Measurements from ENCODE around the gene GLIPR2.

DNA sequence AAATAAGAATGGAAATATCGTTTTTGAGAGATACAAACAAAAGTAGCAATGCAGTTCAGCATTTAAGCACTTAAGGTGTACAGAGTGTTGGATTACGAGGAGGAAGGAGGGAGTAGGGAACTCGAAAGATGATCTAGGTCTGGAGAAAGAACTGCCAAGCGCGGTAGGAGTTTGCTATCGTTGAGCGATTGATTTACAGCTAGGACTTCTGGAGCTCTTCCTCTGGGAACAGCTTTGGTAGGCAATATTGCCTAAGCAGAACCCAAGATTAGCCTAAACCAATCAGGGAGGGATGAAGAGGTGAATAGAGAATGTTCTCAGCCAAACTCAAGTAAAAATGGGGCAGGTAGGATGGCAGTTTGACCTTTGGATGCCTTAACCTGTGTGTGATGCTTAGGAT lies 55.2 kb downstream of the GLIPR2 start:
- TF ChIP-seq ZFP1 (CRISPR knock-in tag; IDR thresholded peaks at IDR 0.05), result no peak
- TF ChIP-seq RAD21 (CRISPR knock-in tag; IDR thresholded peaks at IDR 0.05), result no peak
- no peak for TF ChIP-seq ATF7 (IDR thresholded peaks at IDR 0.05)
- TF ChIP-seq ATF7 (CRISPR knock-in tag; IDR thresholded peaks at IDR 0.05), result no peak
- TF ChIP-seq, protein P1, sequence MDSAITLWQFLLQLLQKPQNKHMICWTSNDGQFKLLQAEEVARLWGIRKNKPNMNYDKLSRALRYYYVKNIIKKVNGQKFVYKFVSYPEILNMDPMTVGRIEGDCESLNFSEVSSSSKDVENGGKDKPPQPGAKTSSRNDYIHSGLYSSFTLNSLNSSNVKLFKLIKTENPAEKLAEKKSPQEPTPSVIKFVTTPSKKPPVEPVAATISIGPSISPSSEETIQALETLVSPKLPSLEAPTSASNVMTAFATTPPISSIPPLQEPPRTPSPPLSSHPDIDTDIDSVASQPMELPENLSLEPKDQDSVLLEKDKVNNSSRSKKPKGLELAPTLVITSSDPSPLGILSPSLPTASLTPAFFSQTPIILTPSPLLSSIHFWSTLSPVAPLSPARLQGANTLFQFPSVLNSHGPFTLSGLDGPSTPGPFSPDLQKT (CRISPR knock-in tag; IDR thresholded peaks at IDR 0.05; ENCODE audit: borderline replicate concordance), result no peak
- no peak for TF ChIP-seq ZNF501 (CRISPR knock-in tag; IDR thresholded peaks at IDR 0.05)
- TF ChIP-seq, protein P2, sequence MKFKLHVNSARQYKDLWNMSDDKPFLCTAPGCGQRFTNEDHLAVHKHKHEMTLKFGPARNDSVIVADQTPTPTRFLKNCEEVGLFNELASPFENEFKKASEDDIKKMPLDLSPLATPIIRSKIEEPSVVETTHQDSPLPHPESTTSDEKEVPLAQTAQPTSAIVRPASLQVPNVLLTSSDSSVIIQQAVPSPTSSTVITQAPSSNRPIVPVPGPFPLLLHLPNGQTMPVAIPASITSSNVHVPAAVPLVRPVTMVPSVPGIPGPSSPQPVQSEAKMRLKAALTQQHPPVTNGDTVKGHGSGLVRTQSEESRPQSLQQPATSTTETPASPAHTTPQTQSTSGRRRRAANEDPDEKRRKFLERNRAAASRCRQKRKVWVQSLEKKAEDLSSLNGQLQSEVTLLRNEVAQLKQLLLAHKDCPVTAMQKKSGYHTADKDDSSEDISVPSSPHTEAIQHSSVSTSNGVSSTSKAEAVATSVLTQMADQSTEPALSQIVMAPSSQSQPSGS (CRISPR knock-in tag; IDR thresholded peaks at IDR 0.05), result no peak
- TF ChIP-seq TAF1 (CRISPR knock-in tag; IDR thresholded peaks at IDR 0.05), result no peak
- TF ChIP-seq, protein P3, sequence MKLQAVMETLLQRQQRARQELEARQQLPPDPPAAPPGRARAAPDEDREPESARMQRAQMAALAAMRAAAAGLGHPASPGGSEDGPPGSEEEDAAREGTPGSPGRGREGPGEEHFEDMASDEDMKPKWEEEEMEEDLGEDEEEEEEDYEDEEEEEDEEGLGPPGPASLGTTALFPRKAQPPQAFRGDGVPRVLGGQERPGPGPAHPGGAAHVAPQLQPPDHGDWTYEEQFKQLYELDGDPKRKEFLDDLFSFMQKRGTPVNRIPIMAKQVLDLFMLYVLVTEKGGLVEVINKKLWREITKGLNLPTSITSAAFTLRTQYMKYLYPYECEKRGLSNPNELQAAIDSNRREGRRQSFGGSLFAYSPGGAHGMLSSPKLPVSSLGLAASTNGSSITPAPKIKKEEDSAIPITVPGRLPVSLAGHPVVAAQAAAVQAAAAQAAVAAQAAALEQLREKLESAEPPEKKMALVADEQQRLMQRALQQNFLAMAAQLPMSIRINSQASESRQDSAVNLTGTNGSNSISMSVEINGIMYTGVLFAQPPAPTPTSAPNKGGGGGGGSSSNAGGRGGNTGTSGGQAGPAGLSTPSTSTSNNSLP (IDR thresholded peaks at IDR 0.05; ENCODE audit: low read depth, low read length), result no peak
- no peak for TF ChIP-seq EP300 (IDR thresholded peaks at IDR 0.05; ENCODE audit: low read depth in 2 of 2, low read length in 2 of 2)
- TF ChIP-seq EP300 (CRISPR knock-in tag; IDR thresholded peaks at IDR 0.05; ENCODE audit: borderline replicate concordance), result no peak
- no peak for TF ChIP-seq ZNF335 (CRISPR knock-in tag; IDR thresholded peaks at IDR 0.05)
- TF ChIP-seq BCL6 (CRISPR knock-in tag; IDR thresholded peaks at IDR 0.05), result no peak
